ENCODE data around the gene FGF5. TPM values are rescaled to one million over a fixed set of nuclear protein-coding genes. Genes with fewer than 3 reads are reported as not detected.

Gene FGF5
- total RNA-seq, 6 experiments from 2014 or later = 248 to 569 (median 522) TPM

DNA sequence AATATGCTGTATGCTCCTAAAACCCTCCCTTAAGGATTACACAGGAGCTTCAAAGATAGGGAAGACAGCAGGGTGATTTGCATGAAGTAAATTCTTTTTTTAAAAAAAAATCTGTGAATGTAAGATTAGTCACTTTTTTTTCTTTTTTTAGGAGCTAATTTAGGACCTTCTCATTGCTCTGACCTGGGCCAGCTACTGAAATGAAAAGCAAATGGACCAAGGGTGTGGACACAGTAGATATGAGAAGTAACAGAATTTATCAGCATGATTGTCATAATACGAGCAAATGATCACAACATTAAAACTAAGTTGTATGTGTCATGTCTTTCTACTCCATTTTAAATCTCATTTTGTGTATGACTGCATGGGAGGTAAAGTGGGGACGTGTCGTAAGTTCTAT is 6.6 kb upstream of the FGF5 start:
- Mint-ChIP-seq H3K36me3 (ENCODE audit: low read depth) (peaks cover 5% of the 10 kb centered on the region; the same call in 1 of the 2 replicates), H3K27me3 (ENCODE audit: insufficient read depth) (no peaks in the 10 kb centered on the region), H3K9me3 (no peaks in the 10 kb centered on the region), H3K27ac (peak overlapping the region; percentile 53; the same call in 1 of the 2 replicates), H3K4me3 (no peak overlapping the region), H3K4me1 (ENCODE audit: low read depth) (peaks cover 90% of the 10 kb centered on the region)
- TF ChIP-seq, protein P1, sequence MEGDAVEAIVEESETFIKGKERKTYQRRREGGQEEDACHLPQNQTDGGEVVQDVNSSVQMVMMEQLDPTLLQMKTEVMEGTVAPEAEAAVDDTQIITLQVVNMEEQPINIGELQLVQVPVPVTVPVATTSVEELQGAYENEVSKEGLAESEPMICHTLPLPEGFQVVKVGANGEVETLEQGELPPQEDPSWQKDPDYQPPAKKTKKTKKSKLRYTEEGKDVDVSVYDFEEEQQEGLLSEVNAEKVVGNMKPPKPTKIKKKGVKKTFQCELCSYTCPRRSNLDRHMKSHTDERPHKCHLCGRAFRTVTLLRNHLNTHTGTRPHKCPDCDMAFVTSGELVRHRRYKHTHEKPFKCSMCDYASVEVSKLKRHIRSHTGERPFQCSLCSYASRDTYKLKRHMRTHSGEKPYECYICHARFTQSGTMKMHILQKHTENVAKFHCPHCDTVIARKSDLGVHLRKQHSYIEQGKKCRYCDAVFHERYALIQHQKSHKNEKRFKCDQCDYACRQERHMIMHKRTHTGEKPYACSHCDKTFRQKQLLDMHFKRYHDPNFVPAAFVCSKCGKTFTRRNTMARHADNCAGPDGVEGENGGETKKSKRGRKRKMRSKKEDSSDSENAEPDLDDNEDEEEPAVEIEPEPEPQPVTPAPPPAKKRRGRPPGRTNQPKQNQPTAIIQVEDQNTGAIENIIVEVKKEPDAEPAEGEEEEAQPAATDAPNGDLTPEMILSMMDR (IDR thresholded peaks at IDR 0.05) = no peak
- DNase-seq = no peak

DNA sequence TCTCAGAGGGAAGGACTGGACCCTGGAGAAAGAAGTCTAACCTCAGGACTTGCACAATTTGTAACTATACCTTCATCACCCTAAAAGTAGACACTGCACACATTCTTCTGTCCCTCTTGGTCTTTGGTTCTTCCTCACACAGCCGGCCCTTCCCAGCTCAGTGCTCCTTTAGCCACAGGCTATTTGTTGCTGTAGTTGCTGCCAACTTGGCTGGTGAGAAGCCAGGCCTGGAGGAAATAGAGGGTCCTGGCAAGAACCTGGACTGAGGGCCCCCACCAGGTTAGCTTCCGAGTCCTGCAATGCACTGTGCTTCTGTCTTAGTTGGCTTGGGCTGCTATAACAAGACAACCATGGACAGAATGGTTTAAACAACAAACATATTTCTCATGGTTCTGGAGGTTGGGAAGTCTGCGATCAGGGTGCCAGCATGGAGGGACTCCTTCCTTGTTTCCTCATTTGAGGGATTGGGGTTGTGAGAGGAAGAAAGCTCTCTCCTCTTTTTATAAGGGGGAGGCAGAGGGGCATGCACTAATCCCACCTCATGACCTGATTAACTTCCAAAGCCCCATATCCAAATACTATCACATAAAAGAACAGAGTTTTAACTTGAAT is 4.4 kb upstream of the FGF5 start:
- H3K27ac Mint-ChIP-seq = no peak overlapping the region
- H3K36me3 Mint-ChIP-seq (ENCODE audit: low read depth) = peaks cover 6% of the 10 kb centered on the region
- peaks cover 3% of the 10 kb centered on the region; the same call in 1 of the 2 replicates for H3K9me3 Mint-ChIP-seq
- H3K4me1 Mint-ChIP-seq (ENCODE audit: low read depth) = peaks cover 75% of the 10 kb centered on the region
- TF ChIP-seq, protein P1 (IDR thresholded peaks at IDR 0.05) = no peak
- no peak overlapping the region for H3K4me3 Mint-ChIP-seq
- DNase-seq = no peak
- H3K27me3 Mint-ChIP-seq (ENCODE audit: insufficient read depth) = peaks cover 14% of the 10 kb centered on the region

DNA sequence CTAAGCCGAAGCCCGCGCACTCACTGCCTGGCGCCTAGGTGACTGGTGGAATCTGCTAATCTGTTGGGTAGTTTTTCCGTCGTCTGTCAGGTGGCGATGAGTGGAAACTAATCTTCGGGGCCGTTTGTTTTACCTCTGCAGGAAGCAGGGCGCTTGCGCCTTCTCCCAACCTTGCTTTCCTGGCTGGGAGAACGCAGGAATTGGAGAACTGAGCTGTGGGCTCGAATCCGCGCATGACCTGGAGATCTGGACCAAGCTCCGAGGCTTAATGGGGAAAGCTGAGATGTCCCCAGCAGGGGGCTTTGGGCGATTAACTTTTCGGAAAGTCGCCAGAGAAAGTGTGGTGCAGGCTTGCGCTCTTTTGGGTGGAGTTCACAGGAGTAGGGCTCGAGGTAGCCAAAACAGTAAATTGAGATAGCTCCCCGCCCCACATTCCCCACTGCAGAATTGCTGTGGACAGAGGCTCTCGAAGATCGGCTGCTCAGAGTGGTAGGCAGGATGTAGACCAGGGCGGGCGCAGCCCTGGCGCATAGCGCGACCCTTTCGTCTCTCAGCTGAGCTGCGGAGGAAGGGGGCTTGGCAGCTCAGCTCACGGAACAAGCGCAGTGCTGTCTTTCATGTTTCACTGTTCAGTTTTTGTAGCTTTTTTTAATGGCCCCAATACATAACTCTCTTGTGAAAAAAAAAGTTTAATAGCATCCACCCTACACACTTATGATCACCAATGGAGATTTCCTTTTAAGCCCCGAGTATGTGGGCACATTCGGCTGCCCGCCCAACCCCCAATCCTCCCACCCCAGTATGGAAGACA is 2.7 kb upstream of the FGF5 start:
- Mint-ChIP-seq H3K36me3 (ENCODE audit: low read depth) (peaks cover 22% of the 10 kb centered on the region), H3K4me3 (peak overlapping the region; percentile 99), H3K27ac (peak overlapping the region; percentile 100; the same call in 1 of the 2 replicates), H3K9me3 (peaks cover 15% of the 10 kb centered on the region; the same call in 1 of the 2 replicates), H3K4me1 (ENCODE audit: low read depth) (peaks cover 58% of the 10 kb centered on the region), H3K27me3 (ENCODE audit: insufficient read depth) (peaks cover 22% of the 10 kb centered on the region)
- DNase-seq = no peak
- TF ChIP-seq, protein P1 (IDR thresholded peaks at IDR 0.05) = peak; percentile 16; the same call in 1 of the 2 replicates

DNA sequence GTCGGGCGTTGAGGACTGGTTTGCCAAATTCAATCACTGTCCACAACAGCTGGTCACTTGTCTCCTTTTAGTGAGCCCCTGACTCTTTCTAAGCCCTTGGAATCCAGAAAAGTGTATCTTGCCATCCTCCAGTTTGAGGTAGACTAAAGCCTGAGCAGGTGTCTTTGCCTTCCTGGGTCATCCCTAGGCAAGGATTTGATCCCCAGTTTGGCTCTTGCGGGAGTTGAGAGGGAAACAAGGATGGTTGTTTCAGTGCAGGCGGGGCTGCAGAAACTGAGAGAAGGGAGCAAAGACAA is 2.2 kb upstream of the FGF5 start:
- H3K27me3 Mint-ChIP-seq (ENCODE audit: insufficient read depth) = peaks cover 27% of the 10 kb centered on the region
- peak overlapping the region; percentile 99 for H3K4me3 Mint-ChIP-seq

GRCh38 chr4:80264825-80265224 is 1.6 kb upstream of the FGF5 start:
- peak overlapping the region; percentile 99 for H3K4me3 Mint-ChIP-seq
- TF ChIP-seq, protein P1 (IDR thresholded peaks at IDR 0.05) = no peak
- H3K27ac Mint-ChIP-seq = peak overlapping the region; percentile 100
- H3K4me1 Mint-ChIP-seq (ENCODE audit: low read depth) = peaks cover 47% of the 10 kb centered on the region
- peaks cover 20% of the 10 kb centered on the region; the same call in 1 of the 2 replicates for H3K9me3 Mint-ChIP-seq
- no peak for DNase-seq
- H3K27me3 Mint-ChIP-seq (ENCODE audit: insufficient read depth) = peaks cover 30% of the 10 kb centered on the region
- H3K36me3 Mint-ChIP-seq (ENCODE audit: low read depth) = peaks cover 33% of the 10 kb centered on the region

More for the DNA sequence above, 2.2 kb upstream of the FGF5 start:
- Mint-ChIP-seq H3K4me1 (ENCODE audit: low read depth) (peaks cover 53% of the 10 kb centered on the region), H3K36me3 (ENCODE audit: low read depth) (peaks cover 28% of the 10 kb centered on the region), H3K27ac (peak overlapping the region; percentile 100), H3K9me3 (peaks cover 20% of the 10 kb centered on the region; the same call in 1 of the 2 replicates)
- TF ChIP-seq, protein P1 (IDR thresholded peaks at IDR 0.05) = no peak
- no peak for DNase-seq
